Choroid plexus epithelial cell (primary cell): ENCODE data around the gene ZER1.

ENCODE experiments used
- DNase-seq: peaks from one replicate; pipeline ENCODE4 v3.0.0-alpha.2; 2010; ENCODE audit warnings: low read depth
- H3K4me3 ChIP-seq: 2 replicates; pipeline ENCODE4 v1.5.1; 2011; ENCODE audit warnings: low read depth, mild to moderate bottlenecking, control low read depth, low read length, moderate library complexity
- CTCF ChIP-seq: conservative IDR thresholded peaks from 2 replicates; pipeline ENCODE4 v1.5.1; 2011; ENCODE audit warnings: low read depth, mild to moderate bottlenecking, control low read depth, inconsistent platforms, low read length, moderate library complexity

Gene ZER1

GRCh38 chr9:128757602-128758001, 14.1 kb downstream of the ZER1 start:
- no peak overlapping the region for H3K4me3 ChIP-seq
- no peak for DNase-seq
- TF ChIP-seq CTCF: no peak

- H3K4me3 ChIP-seq: no peak overlapping the region
- TF ChIP-seq CTCF: no peak
- no peak for DNase-seq
Measured at GRCh38 chr9:128753627-128754026, 18.1 kb downstream of the ZER1 start.

GRCh38 chr9:128750926-128751595, 20.7 kb downstream of the ZER1 start:
- TF ChIP-seq CTCF: no peak
- no peak for DNase-seq
- no peak overlapping the region for H3K4me3 ChIP-seq

GRCh38 chr9:128747241-128747640, 24.5 kb downstream of the ZER1 start:
- DNase-seq: no peak
- TF ChIP-seq CTCF: no peak

GRCh38 chr9:128743421-128743820, 28.3 kb downstream of the ZER1 start:
- DNase-seq: no peak
- TF ChIP-seq CTCF: no peak
- no peak overlapping the region for H3K4me3 ChIP-seq

More at GRCh38 chr9:128747241-128747640, 24.5 kb downstream of the ZER1 start:
- H3K4me3 ChIP-seq: no peak overlapping the region

- H3K4me3 ChIP-seq: no peak overlapping the region
- no peak for DNase-seq
- no peak for TF ChIP-seq CTCF
Measured at GRCh38 chr9:128742401-128742800, 29.3 kb downstream of the ZER1 start.

GRCh38 chr9:128735373-128735772, 36.4 kb downstream of the ZER1 start:
- H3K4me3 ChIP-seq: no peak overlapping the region
- TF ChIP-seq CTCF: no peak
- no peak for DNase-seq
